ENCODE data around the gene GNG2.

DNA sequence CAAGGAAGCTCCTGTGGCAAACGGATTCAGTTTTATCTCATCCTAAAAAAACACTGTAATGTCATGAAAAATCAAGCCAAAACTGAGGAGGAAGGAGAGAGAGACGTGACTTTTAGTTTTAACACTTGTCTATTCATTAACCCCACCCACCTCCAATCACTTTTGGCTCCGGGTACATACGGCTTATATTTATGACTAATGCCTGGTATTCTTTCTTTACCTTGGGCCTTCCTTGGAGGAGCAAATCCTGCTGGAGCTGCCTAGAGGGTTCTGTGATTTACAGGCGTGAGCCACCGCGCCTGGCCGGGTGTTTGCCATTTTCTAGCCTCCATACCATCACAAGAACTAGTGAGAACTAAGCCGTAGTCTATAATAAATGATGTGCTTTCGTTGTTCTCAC, 68.2 kb downstream of the GNG2 start:
- TF ChIP-seq, protein P1, sequence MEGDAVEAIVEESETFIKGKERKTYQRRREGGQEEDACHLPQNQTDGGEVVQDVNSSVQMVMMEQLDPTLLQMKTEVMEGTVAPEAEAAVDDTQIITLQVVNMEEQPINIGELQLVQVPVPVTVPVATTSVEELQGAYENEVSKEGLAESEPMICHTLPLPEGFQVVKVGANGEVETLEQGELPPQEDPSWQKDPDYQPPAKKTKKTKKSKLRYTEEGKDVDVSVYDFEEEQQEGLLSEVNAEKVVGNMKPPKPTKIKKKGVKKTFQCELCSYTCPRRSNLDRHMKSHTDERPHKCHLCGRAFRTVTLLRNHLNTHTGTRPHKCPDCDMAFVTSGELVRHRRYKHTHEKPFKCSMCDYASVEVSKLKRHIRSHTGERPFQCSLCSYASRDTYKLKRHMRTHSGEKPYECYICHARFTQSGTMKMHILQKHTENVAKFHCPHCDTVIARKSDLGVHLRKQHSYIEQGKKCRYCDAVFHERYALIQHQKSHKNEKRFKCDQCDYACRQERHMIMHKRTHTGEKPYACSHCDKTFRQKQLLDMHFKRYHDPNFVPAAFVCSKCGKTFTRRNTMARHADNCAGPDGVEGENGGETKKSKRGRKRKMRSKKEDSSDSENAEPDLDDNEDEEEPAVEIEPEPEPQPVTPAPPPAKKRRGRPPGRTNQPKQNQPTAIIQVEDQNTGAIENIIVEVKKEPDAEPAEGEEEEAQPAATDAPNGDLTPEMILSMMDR (IDR thresholded peaks at IDR 0.05) = no peak
- TF ChIP-seq POLR2A (IDR thresholded peaks at IDR 0.05) = no peak

Data from thyroid gland (tissue), 4 donors.